T1000 (cell line): ENCODE data around the gene SCMH1.
"Not testable (repeated sequence)": the region's sequence is repeated elsewhere in the genome, so short reads cannot be mapped to it uniquely, and the experiment has no call there.

Source experiments
- DNase-seq: peaks from one replicate; lab custom pipeline; 2025; ENCODE audit warnings: mixed read lengths; lab: John Stamatoyannopoulos, UW

SCMH1 gene

GRCh38 chr1:41249319-41249718 is 7.2 kb upstream of the SCMH1 start:
- no peak for DNase-seq

- no peak for DNase-seq
Measured at GRCh38 chr1:41246568-41246967, 4.5 kb upstream of the SCMH1 start.

DNA sequence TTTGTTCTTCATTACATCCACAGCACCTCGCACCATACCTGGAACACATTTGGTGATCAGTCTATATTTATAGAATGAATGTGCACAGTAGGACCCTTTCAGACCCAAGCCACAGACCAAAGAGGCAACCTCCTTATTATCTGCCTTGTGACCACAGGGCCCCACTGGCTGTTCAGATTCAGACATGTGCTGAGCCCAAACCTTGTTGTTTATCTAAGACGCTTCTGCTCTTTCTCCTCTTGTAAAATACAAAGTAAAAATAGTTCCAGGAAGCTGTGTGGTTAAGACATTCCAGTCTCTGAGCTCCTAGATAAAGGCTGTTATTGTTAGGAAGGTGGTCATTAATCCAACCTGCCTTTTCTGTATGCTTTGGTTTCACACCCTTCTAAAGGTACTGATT is 3.6 kb upstream of the SCMH1 start:
- no peak for DNase-seq

DNA sequence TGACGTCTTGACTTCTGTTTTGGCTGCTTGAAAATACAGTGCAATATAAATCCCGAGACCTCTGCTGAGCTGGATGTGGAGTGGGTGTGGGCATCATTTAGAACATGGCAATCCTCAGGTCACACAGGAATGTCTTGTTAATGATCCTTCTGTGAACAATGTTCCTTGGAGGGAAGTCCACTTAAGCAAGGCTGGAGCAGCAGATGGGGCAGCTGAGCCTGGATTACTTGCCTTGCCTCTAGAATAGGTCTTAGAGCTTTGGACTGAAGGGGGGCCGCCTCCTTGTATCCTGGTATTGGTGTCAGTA is 926 bp upstream of the SCMH1 start:
- no peak for DNase-seq

DNA sequence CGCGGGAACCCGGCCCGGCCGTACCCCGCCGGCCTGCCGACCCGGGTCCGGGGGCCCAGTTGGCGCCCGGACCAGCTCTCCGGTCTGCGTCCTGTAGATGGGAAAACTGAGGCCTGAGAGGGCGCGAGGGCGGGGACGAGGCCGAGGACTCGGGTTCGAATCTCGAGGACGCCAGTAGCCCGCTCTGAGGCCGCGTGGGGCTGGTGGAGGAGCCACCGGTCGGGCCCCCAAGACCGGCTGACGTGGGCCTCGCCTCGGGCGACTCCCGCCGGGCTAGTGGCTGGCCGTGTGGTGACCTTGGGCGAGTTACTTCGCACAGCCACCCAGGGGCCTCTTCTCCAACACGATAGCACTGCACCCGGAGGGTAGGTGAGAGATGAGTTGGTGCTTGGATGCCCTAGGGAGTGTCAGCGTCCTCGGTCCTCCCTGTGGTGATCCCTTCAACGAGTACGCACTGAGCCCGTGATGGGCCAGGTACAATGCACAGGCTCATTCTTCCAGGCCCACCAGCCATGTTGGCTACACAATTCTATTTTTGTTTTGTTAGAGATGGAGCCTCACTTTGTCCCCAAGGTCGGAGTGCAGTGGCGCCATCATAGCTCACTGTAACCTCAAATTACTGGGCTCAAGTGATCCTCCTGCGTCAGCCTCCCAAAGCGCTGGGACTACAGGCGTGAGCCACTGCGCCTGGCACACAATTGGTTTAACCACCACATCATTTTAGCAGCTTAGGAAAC is 404 bp upstream of the SCMH1 start:
- no peak for DNase-seq

- DNase-seq = no peak
Measured at GRCh38 chr1:41241354-41241748, 755 bp downstream of the SCMH1 start.

DNA sequence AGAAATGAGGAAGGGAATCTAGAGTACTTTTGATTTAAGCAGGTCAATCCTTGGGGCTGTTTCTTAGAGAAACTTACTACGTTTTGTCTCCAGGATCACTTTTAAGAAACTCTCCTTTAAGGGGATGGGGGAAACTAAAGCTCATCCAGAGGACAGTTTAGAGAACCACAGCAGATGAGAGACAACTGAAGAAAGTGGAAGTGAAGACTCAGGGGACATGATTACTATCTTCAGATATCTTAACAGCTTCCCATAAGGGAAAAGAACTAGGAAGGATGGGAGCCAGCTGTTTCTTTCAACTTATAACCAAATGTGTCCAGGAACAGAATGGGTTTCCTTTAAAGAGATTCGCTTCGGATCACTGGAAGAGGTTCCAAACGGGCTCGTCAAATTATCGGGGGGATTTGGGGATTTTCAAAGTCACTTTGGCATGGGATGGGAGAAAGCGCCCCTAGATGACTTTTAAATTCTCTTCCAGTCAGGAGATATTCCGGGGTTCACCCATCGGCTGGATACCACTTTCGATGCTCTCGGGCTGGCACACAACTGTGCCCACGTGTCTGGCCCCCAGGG is 1.2 kb downstream of the SCMH1 start:
- DNase-seq = no peak

GRCh38 chr1:41239988-41240610 is 2.0 kb downstream of the SCMH1 start:
- DNase-seq = no peak

DNA sequence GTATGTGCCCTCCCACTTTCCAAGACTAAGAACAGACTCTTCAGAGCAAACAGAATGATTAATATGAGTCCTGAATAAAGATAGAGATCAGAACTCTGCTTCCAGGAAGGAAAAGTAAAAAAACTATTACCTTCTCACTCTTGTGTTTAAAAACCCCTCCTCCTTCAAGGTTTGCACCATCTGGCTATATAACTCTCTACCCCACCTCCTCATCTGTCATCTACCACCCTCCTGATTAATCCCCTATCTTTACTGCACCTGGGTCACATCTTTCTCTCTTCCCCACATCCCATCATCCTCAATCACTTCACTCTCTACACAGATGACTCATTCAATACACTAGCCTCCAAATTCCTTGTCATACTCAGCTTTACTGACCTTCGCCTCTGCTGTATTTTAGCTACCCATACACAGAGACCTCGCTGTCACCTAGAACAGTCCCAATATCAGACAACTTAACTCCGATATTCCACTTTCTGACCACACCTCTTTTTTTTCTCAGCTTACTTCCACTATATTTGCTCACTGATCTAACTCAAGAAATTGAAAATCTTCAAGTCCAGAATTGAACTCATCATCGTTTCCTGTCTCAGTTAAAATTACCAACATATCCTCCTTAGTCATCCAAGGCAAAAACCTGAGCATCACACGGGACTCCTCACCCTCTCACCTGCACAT is 3.7 kb downstream of the SCMH1 start:
- DNase-seq = no peak

GRCh38 chr1:41236781-41237180 is 5.3 kb downstream of the SCMH1 start:
- no peak for DNase-seq

GRCh38 chr1:41235893-41236292 is 6.2 kb downstream of the SCMH1 start:
- DNase-seq = no peak

- no peak for DNase-seq
Measured at GRCh38 chr1:41233708-41234107, 8.4 kb downstream of the SCMH1 start.

GRCh38 chr1:41232305-41232704 is 9.8 kb downstream of the SCMH1 start:
- DNase-seq = no peak

GRCh38 chr1:41230656-41231055 is 11.4 kb downstream of the SCMH1 start:
- no peak for DNase-seq

GRCh38 chr1:41229219-41229618 is 12.9 kb downstream of the SCMH1 start:
- not testable (repeated sequence) for DNase-seq

DNA sequence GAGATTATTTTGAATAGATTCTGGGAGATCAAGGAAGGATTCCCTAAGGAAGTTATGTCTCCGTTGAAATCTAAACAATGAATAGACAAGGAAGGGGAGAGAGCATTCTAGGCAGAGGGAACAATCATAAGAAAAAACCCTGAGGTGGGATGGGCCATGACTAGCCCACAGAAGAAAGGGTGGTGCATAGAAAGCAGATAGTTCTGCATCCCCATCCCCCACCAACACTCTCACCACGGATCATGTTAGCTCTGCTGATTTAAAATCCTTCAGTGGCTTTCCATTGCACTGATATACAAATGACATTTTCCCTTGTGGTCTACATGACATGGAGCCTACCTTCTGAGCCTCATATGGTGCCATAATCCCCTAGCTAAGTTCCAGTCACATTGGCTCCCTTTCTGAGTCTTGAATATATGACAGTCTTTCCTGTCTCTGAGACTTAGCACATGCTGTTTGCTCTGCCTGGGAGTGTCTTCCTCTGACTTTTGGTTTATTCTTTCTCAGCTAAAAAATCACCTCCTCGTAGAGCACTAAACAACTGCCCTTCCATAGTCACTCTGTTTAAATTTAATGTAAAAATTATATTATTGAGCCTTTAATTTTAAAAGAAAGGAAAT is 15.2 kb downstream of the SCMH1 start:
- DNase-seq = no peak

- no peak for DNase-seq
Measured at GRCh38 chr1:41225495-41225894, 16.6 kb downstream of the SCMH1 start.

DNA sequence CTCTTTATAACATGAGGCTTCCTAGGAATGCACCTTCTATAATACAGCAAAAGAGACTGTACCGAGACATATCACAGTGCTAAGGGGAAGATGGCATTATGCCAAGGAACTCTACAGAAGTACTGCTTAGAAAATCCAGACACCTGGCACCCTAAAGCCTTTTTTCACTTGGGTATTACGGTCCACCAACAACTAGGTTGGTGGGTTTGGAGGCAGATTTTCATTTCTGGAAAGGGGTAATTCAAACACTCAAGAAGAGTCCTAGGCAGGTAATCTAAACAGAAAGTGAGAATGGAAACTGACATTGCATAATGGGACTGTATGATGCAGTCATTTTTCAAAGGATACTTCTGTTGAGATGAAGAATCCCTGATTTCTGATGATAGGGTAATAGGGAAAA is 19.6 kb downstream of the SCMH1 start:
- DNase-seq = no peak

DNA sequence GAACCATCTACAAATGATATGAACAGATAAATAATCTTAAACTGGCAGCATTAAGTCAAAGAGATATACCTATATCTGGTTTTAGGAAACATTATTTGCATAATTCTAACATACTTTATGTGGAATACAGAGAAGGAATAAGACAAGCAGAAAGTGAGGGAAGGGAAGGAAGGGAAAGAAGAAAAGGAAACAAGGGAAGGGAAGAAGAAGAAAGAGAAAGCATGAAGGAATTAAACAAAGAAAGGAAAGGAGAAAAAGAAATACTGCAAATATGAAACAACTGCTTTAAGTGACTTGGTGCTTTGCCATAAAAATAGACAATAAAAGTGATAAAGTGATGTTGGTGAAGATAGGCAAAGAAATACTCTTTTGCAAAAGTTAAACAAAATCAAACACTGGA is 20.1 kb downstream of the SCMH1 start:
- DNase-seq = no peak

DNA sequence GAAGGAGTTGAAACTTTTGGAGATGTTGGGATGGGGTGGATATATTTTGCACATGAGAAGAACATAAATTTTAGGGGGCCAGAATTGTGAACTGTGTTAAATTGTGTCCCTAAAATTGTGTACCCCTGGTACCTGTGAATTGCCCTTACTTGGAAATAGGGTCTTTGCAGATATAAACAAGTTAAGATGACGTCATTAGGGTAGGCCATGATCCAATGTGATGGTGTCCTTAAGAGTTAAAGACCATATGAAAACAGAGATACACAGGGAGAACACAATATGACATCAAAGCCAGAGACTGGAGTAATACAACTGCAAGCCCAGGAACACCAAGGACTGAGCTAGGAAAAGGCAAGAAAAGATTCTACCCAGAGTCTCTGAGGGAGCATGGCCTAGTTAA is 24.0 kb downstream of the SCMH1 start:
- DNase-seq = no peak

- DNase-seq = no peak
Measured at GRCh38 chr1:41217441-41217840, 24.7 kb downstream of the SCMH1 start.

GRCh38 chr1:41215623-41216022 is 26.5 kb downstream of the SCMH1 start:
- no peak for DNase-seq

GRCh38 chr1:41213341-41213740 is 28.8 kb downstream of the SCMH1 start:
- DNase-seq = no peak
